SH-SY5Y (cell line): Measurements from ENCODE around the gene SLC37A3.

Source experiments
- GATA2 ChIP-seq: IDR thresholded peaks from 2 replicates; pipeline ENCODE4 v1.6.1; 2011; ENCODE audit warnings: mild to moderate bottlenecking, low read depth, low read length
- GATA3 ChIP-seq: IDR thresholded peaks from 2 replicates; pipeline ENCODE4 v1.6.1; 2011; ENCODE audit warnings: low read depth, mild to moderate bottlenecking, low read length, moderate library complexity

DNA sequence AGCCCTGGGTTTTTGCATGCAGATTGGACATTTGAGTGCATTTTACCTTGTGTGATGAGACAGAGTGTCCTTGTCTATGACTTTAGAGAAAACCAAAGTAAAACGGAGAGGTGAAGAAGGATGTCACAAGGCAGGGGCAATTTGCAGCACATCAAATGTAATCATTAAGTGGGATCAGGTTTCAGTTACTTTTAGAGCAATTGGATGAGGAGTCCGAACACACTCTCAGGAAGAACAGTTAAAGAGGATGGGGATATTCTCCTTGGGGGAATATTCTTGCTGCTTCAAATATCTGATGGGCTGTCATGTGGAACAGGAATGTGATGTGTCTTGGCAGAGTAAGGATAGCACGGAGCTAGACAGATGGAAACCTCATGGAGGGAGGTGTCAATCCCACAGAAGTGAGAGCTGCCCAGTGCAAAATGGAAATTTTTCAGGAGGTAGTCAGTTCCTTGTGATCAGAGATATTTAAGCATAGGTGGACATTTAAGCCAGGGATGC, 6.3 kb upstream of the SLC37A3 start:
- no peak for TF ChIP-seq GATA3
- TF ChIP-seq GATA2 = no peak
